HepG2 (cell line): ENCODE data around the gene ZNF575. TPM values are rescaled to one million over a fixed set of nuclear protein-coding genes. Genes with fewer than 3 reads are reported as not detected.

Source experiments
- ARNTL ChIP-seq: sonication (generic); formaldehyde crosslinking; IDR thresholded peaks from 2 replicates; pipeline ENCODE4 v1.4.0; 2020; ENCODE audit warnings: mild to moderate bottlenecking, missing genetic modification reagents
- ESRRA ChIP-seq: sonication (generic); formaldehyde crosslinking; IDR thresholded peaks from 2 replicates; pipeline ENCODE4 v1.5.1; 2020; ENCODE audit warnings: mild to moderate bottlenecking, low read depth, missing genetic modification reagents
- FLYWCH1 ChIP-seq: sonication (generic); formaldehyde crosslinking; IDR thresholded peaks from 2 replicates; pipeline ENCODE4 v1.8.1; 2023; ENCODE audit warnings: mild to moderate bottlenecking, missing genetic modification reagents
- GLI4 ChIP-seq: sonication (generic); formaldehyde crosslinking; IDR thresholded peaks from 2 replicates; pipeline ENCODE4 v1.5.1; 2020; ENCODE audit warnings: missing genetic modification reagents, mild to moderate bottlenecking, moderate library complexity, borderline replicate concordance
- IKZF4 ChIP-seq: sonication (generic); formaldehyde crosslinking; IDR thresholded peaks from 2 replicates; pipeline ENCODE4 v1.5.1; 2020; ENCODE audit warnings: borderline replicate concordance, mild to moderate bottlenecking, low read depth, missing genetic modification reagents; ENCODE audit errors: not compliant biosample characterization
- ISL2 ChIP-seq: sonication (generic); formaldehyde crosslinking; IDR thresholded peaks from 2 replicates; pipeline ENCODE4 v1.5.0; 2020; ENCODE audit warnings: missing genetic modification reagents
- MZF1 ChIP-seq: sonication (generic); formaldehyde crosslinking; IDR thresholded peaks from 2 replicates; pipeline ENCODE4 v1.8.1; 2023; ENCODE audit warnings: mild to moderate bottlenecking, missing genetic modification reagents, borderline replicate concordance
- NFE2L2 ChIP-seq: fragments of 150-350 bp; IDR thresholded peaks from 2 replicates; pipeline ENCODE4 v1.6.1; 2014; ENCODE audit warnings: low read length
- PAWR ChIP-seq: sonication (generic); formaldehyde crosslinking; IDR thresholded peaks from 2 replicates; pipeline ENCODE4 v1.4.0; 2020; ENCODE audit warnings: missing genetic modification reagents, mild to moderate bottlenecking, borderline replicate concordance
- STAG1 ChIP-seq: sonication (generic); formaldehyde crosslinking; IDR thresholded peaks from 2 replicates; pipeline ENCODE4 v1.4.0; 2020; ENCODE audit warnings: missing genetic modification reagents
- ZBTB38 ChIP-seq: sonication (generic); formaldehyde crosslinking; IDR thresholded peaks from 2 replicates; pipeline ENCODE4 v1.5.1; 2020; ENCODE audit warnings: mild to moderate bottlenecking, missing genetic modification reagents
- ZBTB8A ChIP-seq: sonication (generic); formaldehyde crosslinking; IDR thresholded peaks from 2 replicates; pipeline ENCODE4 v1.4.0; 2020; ENCODE audit warnings: mild to moderate bottlenecking, low read depth, missing genetic modification reagents, borderline replicate concordance
- ZNF30 ChIP-seq: sonication (generic); formaldehyde crosslinking; IDR thresholded peaks from 2 replicates; pipeline ENCODE4 v1.5.0; 2020; ENCODE audit warnings: mild to moderate bottlenecking, missing genetic modification reagents
- ZNF562 ChIP-seq: sonication (generic); formaldehyde crosslinking; IDR thresholded peaks from 2 replicates; pipeline ENCODE4 v1.8.0; 2022; ENCODE audit warnings: missing genetic modification reagents, borderline replicate concordance
- ZSCAN21 ChIP-seq: sonication (generic); formaldehyde crosslinking; IDR thresholded peaks from 2 replicates; pipeline ENCODE4 v1.8.0; 2022; ENCODE audit warnings: mild to moderate bottlenecking, missing genetic modification reagents, moderate library complexity, borderline replicate concordance
- polyA plus RNA-seq, 8 experiments: library from polyadenylated mRNA; depleted of rRNA in 3 of 8; stranded (reverse) in 7 of 8; unstranded in 1 of 8; fragments of >200 nt; fragmentation: Illumina TruSeq in 4 of 8; extraction: Trizol in 4 of 8; gene quantifications; 2 replicates each; pipeline versions ENCODE4 v1.2.1 to v1.2.3, GENCODE V29; 2011 to 2016; ENCODE audit warnings: low read depth in 4 of 8, missing spikeins in 1 of 8, mixed read lengths in 1 of 8; ENCODE audit not compliant: insufficient read depth in 1 of 8
- total RNA-seq, 5 experiments: library from RNA; depleted of rRNA; stranded (reverse); fragments of >200 nt; fragmentation: Illumina TruSeq; extraction: Trizol; gene quantifications; 2 replicates each; pipeline ENCODE4 v1.2.3, GENCODE V29; 2016; ENCODE audit warnings: low read depth in 1 of 5
- TF ChIP-seq, protein P1 (sequence below): sonication (generic); formaldehyde crosslinking; IDR thresholded peaks from 2 replicates; pipeline ENCODE4 v1.5.0; 2020; ENCODE audit warnings: missing genetic modification reagents
- TF ChIP-seq, protein P2 (sequence below): sonication (generic); formaldehyde crosslinking; IDR thresholded peaks from 2 replicates; pipeline ENCODE4 v1.8.0; 2022; ENCODE audit warnings: missing genetic modification reagents, mild to moderate bottlenecking, borderline replicate concordance
- TF ChIP-seq, protein P3 (sequence below): sonication (generic); formaldehyde crosslinking; IDR thresholded peaks from 2 replicates; pipeline ENCODE4 v1.4.0; 2020; ENCODE audit warnings: missing genetic modification reagents, borderline replicate concordance
- TF ChIP-seq, protein P4 (sequence below): sonication (generic); formaldehyde crosslinking; conservative IDR thresholded peaks from 2 replicates; pipeline ENCODE4 v1.8.0; 2022; ENCODE audit warnings: low read depth, missing genetic modification reagents
- TF ChIP-seq, protein P5 (sequence below): sonication (generic); formaldehyde crosslinking; conservative IDR thresholded peaks from 2 replicates; pipeline ENCODE4 v1.4.0; 2020; ENCODE audit warnings: mild to moderate bottlenecking, missing genetic modification reagents, moderate library complexity

The ZNF575 gene
- total and polyA plus RNA-seq, 2 of the 13 experiments (the other 11 are each of a cell fraction or from before 2014, with no cell fraction given), result 0.17 to 0.27 TPM

DNA sequence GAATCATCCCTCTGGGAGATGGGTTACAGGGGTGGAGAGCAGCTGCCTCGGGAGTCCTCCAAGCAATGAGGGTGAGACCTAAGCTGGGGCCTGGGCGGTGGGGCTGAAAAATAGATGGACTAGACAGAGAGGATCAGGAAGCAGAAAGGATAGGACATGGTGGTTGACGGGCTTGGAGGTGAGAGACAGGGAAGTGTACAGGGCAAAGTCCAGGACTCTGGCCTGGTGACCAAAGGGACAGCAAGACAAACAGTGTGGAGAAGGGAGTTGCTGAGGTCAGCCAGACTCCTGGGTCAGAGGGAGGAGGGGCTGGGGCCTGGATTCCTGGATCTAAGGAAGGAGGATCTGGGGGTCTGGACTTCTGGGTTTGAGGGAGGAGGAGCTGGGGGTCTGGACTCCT is 33.9 kb upstream of the ZNF575 start (continued):
- TF ChIP-seq GLI4 (CRISPR knock-in tag), result no peak
- TF ChIP-seq, protein P1, sequence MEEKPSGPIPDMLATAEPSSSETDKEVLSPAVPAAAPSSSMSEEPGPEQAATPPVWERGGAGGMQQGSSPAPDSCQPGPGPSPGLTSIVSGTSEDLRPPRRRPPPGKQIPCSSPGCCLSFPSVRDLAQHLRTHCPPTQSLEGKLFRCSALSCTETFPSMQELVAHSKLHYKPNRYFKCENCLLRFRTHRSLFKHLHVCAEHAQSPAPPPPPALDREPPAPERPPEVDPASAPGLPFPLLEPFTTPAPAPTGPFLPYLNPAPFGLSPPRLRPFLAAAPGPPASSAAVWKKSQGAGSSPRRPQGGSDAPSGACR (CRISPR knock-in tag), result 0 out of 2 replicates have a peak, but pooled peaks have one; percentile 18
- TF ChIP-seq, protein P2, sequence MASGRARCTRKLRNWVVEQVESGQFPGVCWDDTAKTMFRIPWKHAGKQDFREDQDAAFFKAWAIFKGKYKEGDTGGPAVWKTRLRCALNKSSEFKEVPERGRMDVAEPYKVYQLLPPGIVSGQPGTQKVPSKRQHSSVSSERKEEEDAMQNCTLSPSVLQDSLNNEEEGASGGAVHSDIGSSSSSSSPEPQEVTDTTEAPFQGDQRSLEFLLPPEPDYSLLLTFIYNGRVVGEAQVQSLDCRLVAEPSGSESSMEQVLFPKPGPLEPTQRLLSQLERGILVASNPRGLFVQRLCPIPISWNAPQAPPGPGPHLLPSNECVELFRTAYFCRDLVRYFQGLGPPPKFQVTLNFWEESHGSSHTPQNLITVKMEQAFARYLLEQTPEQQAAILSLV (CRISPR knock-in tag), result no peak
- no peak for TF ChIP-seq ZNF562 (CRISPR knock-in tag)
- TF ChIP-seq, protein P3, sequence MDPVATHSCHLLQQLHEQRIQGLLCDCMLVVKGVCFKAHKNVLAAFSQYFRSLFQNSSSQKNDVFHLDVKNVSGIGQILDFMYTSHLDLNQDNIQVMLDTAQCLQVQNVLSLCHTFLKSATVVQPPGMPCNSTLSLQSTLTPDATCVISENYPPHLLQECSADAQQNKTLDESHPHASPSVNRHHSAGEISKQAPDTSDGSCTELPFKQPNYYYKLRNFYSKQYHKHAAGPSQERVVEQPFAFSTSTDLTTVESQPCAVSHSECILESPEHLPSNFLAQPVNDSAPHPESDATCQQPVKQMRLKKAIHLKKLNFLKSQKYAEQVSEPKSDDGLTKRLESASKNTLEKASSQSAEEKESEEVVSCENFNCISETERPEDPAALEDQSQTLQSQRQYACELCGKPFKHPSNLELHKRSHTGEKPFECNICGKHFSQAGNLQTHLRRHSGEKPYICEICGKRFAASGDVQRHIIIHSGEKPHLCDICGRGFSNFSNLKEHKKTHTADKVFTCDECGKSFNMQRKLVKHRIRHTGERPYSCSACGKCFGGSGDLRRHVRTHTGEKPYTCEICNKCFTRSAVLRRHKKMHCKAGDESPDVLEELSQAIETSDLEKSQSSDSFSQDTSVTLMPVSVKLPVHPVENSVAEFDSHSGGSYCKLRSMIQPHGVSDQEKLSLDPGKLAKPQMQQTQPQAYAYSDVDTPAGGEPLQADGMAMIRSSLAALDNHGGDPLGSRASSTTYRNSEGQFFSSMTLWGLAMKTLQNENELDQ (CRISPR knock-in tag), result no peak
- TF ChIP-seq ZNF30 (CRISPR knock-in tag), result no peak
- TF ChIP-seq NFE2L2, result peak; percentile 3; the same call in 1 of the 2 replicates
- TF ChIP-seq STAG1 (CRISPR knock-in tag), result no peak
- TF ChIP-seq ISL2 (CRISPR knock-in tag), result 0 out of 2 replicates have a peak, but pooled peaks have one; percentile 33
- no peak for TF ChIP-seq FLYWCH1 (CRISPR knock-in tag)
- peak; percentile 43; the same call in 1 of the 2 replicates for TF ChIP-seq ZSCAN21 (CRISPR knock-in tag)
- TF ChIP-seq, protein P4, sequence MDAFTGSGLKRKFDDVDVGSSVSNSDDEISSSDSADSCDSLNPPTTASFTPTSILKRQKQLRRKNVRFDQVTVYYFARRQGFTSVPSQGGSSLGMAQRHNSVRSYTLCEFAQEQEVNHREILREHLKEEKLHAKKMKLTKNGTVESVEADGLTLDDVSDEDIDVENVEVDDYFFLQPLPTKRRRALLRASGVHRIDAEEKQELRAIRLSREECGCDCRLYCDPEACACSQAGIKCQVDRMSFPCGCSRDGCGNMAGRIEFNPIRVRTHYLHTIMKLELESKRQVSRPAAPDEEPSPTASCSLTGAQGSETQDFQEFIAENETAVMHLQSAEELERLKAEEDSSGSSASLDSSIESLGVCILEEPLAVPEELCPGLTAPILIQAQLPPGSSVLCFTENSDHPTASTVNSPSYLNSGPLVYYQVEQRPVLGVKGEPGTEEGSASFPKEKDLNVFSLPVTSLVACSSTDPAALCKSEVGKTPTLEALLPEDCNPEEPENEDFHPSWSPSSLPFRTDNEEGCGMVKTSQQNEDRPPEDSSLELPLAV (CRISPR knock-in tag), result no peak
- TF ChIP-seq, protein P5, sequence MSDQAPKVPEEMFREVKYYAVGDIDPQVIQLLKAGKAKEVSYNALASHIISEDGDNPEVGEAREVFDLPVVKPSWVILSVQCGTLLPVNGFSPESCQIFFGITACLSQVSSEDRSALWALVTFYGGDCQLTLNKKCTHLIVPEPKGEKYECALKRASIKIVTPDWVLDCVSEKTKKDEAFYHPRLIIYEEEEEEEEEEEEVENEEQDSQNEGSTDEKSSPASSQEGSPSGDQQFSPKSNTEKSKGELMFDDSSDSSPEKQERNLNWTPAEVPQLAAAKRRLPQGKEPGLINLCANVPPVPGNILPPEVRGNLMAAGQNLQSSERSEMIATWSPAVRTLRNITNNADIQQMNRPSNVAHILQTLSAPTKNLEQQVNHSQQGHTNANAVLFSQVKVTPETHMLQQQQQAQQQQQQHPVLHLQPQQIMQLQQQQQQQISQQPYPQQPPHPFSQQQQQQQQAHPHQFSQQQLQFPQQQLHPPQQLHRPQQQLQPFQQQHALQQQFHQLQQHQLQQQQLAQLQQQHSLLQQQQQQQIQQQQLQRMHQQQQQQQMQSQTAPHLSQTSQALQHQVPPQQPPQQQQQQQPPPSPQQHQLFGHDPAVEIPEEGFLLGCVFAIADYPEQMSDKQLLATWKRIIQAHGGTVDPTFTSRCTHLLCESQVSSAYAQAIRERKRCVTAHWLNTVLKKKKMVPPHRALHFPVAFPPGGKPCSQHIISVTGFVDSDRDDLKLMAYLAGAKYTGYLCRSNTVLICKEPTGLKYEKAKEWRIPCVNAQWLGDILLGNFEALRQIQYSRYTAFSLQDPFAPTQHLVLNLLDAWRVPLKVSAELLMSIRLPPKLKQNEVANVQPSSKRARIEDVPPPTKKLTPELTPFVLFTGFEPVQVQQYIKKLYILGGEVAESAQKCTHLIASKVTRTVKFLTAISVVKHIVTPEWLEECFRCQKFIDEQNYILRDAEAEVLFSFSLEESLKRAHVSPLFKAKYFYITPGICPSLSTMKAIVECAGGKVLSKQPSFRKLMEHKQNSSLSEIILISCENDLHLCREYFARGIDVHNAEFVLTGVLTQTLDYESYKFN, result peak; percentile 94
- TF ChIP-seq IKZF4 (CRISPR knock-in tag), result no peak
- TF ChIP-seq ESRRA (CRISPR knock-in tag), result peak; percentile 92
- no peak for TF ChIP-seq MZF1
- TF ChIP-seq PAWR, result no peak
- TF ChIP-seq ZBTB8A (CRISPR knock-in tag), result no peak
- 0 out of 2 replicates have a peak, but pooled peaks have one; percentile 45 for TF ChIP-seq ARNTL
- peak; percentile 34; the same call in 1 of the 2 replicates for TF ChIP-seq ZBTB38 (CRISPR knock-in tag)
